ENCODE data around the gene HBB.

The HBB gene

DNA sequence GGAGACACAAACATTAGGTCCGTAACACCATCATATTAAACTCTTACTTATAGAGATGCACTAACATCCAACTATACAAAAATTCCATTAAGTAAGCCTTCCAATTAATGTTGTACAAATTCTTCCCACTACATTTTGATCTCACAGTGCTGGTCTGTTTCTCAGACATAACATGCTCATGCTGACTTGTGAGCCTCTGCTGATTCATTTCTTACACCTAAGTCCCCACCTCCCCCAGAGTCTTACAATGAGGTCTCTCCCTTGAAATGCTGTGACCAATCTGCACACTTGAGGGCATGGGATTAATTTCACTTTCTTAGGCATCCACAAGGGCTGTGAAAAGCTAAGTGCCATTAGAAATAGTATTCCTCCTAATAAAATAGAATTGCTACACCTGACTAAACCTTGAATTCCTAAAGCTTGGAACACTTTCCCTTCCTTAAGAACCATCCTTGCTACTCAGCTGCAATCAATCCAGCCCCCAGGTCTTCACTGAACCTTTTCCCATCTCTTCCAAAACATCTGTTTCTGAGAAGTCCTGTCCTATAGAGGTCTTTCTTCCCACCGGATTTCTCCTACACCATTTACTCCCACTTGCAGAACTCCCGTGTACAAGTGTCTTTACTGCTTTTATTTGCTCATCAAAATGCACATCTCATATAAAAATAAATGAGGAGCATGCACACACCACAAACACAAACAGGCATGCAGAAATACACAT lies 20.8 kb upstream of the HBB start:
- no peak for DNase-seq (ENCODE audit: extremely low read depth in 1 of 2, low read depth in 1 of 2)

DNA sequence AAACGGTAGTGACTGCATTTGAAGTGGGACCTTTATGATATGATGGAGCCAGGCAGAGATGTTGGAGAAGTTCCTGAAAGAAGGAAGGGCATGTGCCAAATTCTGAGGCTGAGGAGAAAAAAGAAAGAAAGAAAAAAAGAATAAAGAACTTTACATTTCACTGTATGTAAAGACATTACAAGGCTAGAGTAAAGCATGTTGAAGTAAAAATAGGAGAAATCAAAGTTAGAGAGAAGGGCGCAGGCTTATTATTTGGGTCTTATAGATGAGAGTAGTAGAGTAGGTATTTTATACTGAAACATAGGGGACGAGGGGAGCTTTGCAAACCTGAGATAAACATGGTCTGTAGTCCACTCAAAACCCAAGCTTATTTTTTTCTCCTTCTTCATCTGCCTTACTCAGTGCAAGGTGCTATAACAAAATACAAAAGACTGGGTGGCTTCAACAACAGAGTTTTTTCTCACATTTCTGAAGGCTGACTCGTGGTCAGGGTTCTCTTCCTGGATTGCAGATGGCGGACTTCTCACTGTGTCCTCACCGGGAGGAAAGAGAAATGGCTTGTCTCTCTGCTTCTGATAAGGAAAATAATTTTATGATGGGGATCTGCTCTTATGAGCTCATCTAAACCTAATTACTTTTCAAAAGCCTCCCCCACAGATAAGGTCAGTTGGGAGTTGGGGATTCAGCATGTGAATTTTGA lies 20.1 kb upstream of the HBB start:
- DNase-seq (ENCODE audit: extremely low read depth in 1 of 2, low read depth in 1 of 2) = no peak

DNA sequence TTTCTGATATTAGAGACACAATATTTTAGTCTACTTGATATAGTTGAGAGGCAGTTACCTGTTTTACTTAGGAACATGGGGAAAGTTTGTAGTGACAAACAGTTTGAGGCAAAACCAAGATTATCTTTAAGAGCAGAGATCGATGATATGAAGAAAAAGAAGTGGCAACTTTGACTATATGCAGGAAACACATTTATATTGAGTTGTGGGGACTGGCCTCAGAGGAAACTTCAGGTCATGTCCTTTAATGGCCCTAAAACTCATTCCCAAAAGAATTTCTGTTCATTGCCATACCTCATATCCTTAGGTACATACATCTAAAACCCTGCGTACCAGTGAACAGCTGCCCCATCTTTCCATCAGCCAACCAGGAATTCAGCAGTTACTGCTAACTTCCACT lies 18.3 kb upstream of the HBB start:
- no peak for DNase-seq (ENCODE audit: extremely low read depth in 1 of 2, low read depth in 1 of 2)

DNA sequence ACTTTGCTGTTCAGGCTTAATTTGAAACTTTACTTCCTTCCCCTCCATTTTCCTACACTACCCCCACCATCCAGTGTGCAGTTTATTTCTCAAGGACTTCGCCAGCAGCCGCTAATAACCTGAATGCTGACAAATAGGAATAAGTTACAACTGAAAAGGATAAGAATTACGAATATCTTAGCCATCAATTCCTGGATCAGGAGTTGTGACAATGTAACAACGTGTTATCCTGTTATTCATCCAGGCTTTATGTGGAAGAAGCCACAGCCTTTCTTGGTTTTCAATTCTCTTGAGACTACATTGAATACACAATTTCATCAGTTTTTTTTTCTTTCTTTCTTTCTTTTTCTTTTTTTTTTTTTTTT lies 16.9 kb upstream of the HBB start:
- DNase-seq (ENCODE audit: extremely low read depth in 1 of 2, low read depth in 1 of 2) = no peak

DNA sequence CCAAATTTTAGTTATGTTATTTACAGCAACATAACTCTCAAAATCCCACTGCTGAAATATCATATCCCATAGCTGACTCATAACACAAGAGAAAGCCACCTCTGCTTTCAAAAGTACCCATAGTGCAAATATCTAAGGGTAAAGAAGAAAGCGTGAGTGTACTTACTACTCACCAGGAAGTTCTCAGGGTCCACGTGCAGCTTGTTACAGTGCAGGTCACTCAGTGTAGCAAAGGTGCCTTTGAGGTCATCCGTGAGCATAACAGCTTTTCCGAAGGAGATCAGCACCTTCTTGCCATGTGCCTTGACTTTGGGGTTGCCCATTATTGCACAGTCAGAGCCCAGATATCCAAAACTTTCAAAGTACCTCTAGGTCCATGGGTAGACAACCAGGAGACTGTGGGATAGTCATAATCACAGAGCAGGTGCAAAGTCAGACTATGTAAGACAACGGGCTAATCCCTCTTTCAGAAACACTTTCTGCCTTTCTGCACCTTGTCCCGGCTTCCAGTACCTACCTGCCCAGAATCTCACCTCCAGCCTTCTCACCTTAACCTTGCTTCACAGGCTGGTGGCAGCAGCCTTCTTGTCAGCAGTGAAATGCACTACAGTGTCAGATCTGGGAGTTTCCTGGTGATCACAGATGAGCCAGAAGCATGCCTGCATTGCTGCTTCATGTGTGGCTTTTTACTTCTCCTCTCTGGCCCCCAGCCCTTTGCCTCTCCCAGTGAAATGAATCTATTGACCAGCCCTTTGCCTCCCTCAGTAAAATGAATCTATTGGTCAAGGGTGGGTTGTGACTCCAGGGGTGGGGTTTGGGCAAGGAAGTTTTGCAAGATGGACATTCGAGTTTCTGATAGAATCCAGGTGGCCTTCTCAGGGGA lies 16.3 kb upstream of the HBB start:
- DNase-seq (ENCODE audit: extremely low read depth in 1 of 2, low read depth in 1 of 2) = no peak

DNA sequence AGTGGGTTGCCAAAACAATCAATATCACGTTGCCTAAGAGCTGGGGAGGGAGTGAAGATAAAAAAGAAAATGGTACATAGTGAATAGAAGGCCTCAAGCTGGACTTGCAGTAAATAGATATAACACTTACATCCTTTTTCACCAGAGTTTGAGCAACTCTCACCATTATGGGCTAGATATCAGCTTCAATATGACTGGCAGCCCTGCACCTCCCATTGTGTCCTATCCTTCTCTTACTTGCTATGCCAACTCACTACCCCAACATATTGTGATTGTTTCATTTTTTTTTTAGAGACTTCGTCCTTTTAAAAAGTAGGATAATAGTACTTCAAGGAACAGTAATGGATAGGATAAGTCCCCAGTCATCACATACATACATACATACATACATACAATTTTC lies 15.3 kb upstream of the HBB start:
- no peak for DNase-seq (ENCODE audit: extremely low read depth in 1 of 2, low read depth in 1 of 2)

DNA sequence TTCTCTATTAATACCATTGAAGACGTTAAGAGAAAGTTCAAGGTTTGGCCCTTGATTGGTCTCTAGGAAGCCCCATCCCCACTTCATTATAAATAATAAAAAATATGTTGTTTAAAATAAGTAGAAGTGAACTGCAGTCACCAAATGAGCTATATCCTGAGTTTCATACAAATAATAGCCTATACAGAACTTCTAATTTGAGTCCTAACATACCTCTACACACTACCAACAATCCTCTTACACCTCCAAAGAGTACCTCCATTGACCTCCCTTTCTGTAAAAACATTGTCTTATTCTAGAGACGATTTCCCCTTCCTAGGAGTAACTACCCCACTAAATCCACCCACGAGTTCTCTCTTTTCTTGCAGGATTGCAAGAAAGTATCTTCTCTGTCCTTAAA lies 14.6 kb upstream of the HBB start:
- no peak for DNase-seq (ENCODE audit: extremely low read depth in 1 of 2, low read depth in 1 of 2)

DNA sequence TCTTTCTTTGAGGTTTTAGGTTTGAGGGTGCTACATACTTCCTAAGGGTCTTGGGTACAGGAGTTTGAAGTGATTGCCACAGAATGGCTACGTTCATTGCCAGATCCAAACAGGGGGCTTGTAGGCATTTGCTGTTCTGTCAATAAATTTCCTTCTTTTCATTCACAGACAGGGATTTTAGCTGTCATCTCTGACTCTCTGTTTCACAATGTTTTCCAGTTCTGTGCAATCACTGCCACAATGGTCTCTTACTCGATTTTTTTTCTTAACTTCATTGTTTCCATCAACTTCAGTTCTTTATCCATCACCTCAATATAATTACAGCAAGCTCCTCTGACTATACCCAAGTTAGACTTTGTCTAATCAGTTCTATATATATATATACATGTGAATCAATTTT lies 13.6 kb upstream of the HBB start:
- DNase-seq (ENCODE audit: extremely low read depth in 1 of 2, low read depth in 1 of 2) = no peak

DNA sequence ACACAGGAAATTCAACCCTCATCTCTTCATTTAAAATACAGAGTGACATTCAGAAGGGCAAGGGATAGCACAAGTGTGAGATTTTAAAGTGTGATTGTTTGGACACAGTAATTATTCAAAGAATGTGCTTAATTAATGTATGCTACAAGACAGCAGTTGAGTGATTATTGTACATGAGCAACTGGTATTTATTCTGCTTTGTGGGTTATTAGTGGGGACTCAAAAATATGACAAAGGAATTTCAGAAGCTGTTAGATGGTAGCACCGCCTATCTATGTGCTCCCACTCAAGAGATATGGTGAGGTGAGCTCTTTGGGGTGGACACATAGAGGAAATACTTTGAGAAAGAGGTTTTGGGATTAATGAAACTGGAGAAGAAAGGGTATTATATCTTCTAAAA lies 13.2 kb upstream of the HBB start:
- DNase-seq (ENCODE audit: extremely low read depth in 1 of 2, low read depth in 1 of 2) = no peak

DNA sequence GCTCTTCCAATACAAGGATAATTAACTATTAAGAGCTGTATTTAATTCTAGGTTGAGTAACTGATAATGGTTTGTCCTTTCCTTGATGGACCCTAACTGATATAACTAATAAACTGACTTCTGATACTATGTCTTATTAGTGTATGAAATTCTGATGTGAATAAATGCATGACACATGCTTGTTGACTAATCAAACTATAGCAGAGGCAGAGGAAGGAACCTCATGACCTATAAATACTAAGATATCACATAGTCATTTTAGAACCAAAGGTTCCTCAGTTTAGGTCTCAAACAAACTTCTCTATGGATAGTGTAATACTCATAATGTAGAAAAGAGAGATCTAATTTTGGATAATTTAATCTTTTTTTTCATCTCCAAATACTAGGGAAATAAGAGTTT lies 12.2 kb upstream of the HBB start:
- no peak for DNase-seq (ENCODE audit: extremely low read depth in 1 of 2, low read depth in 1 of 2)

DNA sequence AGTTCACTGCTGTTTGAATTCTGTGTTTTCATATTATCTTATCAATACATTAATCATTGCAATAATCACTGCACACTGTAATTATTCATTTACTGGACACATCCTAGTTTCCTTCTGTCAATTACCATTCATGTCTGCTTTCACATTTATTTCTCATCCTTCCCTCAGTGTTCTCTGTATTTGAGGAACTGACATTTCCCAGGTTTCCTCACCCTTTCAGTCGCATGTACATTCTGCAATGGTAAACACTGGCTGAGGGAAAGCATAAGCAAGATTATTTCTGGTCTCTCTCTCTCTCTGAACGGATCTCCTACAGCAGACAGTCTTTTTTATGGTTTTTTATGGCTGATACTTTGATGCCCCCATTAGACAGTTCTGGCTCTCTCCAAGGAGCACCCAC lies 11.6 kb upstream of the HBB start:
- no peak for DNase-seq (ENCODE audit: extremely low read depth in 1 of 2, low read depth in 1 of 2)

DNA sequence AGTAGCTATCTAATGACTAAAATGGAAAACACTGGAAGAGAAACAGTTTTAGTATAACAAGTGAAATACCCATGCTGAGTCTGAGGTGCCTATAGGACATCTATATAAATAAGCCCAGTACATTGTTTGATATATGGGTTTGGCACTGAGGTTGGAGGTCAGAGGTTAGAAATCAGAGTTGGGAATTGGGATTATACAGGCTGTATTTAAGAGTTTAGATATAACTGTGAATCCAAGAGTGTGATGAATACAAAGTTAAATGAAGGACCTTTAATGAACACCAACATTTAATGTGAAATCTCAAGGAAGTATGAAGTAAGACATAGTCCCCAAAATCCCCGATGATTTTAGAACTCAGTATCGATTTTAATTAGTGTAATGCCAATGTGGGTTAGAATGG lies 10.5 kb upstream of the HBB start:
- no peak for DNase-seq (ENCODE audit: extremely low read depth in 1 of 2, low read depth in 1 of 2)

DNA sequence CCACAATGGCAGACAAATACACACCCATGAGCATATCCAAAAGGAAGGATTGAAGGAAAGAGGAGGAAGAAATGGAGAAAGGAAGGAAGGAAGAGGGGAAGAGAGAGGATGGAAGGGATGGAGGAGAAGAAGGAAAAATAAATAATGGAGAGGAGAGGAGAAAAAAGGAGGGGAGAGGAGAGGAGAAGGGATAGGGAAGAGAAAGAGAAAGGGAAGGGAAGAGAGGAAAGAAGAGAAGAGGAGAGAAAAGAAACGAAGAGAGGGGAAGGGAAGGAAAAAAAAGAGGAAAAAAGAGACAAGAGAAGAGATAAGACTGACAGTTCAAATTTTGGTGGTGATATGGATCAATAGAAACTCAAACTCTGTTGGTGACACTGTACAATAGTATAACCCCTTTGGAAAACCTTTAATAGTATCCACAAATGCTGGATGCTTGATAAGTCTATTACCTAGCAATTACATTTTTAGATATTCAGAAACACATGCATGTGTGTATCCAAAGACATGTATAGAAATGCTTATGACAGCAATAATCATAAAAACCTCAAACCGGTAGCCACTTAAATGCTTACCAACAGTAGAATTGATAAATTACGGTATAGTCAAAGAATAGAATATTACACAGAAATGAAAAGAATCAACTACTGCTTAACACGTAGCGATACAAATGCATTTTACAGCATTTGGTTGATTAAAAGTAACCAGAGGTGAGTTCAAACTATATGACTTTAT lies 8.7 kb upstream of the HBB start:
- DNase-seq (ENCODE audit: extremely low read depth in 1 of 2, low read depth in 1 of 2) = no peak

DNA sequence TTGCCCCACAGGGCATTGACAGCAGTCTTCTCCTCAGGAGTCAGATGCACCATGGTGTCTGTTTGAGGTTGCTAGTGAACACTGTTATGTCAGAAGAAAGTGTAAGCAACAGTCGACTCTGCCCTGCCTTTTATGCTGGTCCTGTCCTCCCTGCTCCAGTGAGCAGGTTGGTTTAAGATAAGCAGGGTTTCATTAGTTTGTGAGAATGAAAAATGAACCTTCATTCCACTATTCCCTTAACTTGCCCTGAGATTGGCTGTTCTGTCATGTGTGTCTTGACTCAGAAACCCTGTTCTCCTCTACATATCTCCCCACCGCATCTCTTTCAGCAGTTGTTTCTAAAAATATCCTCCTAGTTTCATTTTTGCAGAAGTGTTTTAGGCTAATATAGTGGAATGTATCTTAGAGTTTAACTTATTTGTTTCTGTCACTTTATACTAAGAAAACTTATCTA lies 7.5 kb upstream of the HBB start, which contains the start of gene HBD:
Gene HBD (minus strand): TSS at position 103 of the 454 bp plus-strand sequence. CDS start 50 bp downstream, at position 53.
- DNase-seq (ENCODE audit: extremely low read depth in 1 of 2, low read depth in 1 of 2) = no peak

DNA sequence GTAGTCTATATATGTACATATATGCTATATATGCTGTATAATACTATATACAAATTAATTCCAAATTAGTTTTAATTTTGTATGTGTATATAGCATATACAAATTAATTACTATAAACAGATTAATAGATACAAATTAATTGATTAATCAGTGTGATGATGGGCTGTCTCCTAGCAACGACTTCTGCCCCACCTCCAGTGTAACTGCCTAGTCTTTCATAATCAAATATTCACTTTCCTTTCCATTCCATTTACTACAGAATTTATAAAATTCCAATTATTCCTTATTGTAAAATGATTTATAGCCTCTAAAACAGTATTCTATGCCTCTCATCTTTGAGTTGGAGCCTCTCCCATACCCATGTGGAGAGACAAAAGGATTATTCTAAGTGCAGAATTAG lies 6.4 kb upstream of the HBB start:
- DNase-seq (ENCODE audit: extremely low read depth in 1 of 2, low read depth in 1 of 2) = no peak

DNA sequence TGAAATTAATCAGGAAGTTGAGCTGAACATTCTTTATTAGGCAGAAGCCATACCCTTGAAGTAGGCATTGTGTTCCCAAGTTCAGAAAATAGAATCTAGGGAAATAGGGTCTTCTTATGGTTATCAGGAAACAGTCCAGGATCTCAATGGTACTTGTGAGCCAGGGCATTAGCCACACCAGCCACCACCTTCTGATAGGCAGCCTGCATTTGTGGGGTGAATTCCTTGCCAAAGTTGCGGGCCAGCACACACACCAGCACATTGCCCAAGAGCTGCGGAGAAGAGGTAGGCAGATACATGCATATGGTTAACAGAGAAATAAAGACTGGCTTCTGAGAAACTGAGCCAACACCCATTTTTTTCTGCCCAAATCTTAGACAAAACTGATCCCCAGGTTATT lies 6.0 kb upstream of the HBB start:
- DNase-seq (ENCODE audit: extremely low read depth in 1 of 2, low read depth in 1 of 2) = no peak

DNA sequence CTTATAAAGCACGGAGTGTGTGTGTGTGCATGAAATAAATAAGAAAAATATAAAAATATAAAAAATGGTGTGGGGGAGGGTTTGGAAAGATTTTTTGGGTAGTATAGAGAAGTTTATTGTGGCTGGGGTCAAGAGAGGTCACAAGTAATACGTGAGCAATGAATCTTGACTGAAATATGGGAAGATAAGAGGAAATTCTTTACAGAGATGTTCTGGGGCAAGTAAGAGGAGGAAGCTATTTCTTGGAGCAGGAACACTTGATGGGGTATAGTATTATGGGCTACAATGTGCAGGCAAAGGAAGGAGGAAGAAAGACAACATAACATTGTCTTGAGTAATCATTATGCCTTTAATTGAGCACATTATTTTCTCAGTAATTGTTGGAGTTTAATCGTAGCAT lies 5.3 kb upstream of the HBB start:
- no peak for DNase-seq (ENCODE audit: extremely low read depth in 1 of 2, low read depth in 1 of 2)

DNA sequence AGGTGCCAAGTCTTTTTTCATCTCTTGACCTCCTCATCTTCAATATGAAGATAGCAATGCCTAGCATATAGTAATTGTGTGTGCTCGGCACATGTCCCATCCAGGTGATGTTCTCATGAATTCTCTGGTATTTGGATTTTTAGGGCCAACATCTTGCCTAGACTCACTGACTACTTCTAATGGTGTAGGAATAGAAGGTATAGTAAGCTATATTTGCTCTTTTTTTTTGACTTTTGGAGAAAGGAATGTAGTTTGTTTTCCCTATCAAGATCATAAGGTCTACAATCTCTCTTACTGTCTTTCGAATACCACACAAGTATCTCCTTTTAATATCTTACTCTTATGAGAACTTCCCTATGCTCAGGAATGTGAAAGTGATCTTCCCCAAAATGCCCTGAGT lies 4.2 kb upstream of the HBB start:
- no peak for DNase-seq (ENCODE audit: extremely low read depth in 1 of 2, low read depth in 1 of 2)

DNA sequence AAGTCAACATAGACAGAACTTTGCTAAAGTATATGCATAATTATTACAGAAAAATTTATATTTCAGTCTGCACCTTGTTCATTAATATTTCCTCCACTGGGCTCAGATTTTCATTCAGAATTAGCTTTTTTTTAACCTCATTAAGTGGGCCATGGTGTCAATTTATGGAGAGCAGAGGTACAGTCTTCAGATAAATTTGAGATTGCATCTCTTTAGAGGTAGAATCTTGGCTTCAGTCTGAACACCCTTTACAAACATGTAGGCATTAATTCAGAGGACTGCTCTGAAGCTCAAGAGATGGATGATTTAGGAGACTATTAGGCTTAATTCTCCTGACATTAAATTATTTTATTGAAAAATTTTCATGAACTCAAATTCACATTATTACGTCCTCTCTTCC lies 3.4 kb upstream of the HBB start:
- no peak for DNase-seq (ENCODE audit: extremely low read depth in 1 of 2, low read depth in 1 of 2)

DNA sequence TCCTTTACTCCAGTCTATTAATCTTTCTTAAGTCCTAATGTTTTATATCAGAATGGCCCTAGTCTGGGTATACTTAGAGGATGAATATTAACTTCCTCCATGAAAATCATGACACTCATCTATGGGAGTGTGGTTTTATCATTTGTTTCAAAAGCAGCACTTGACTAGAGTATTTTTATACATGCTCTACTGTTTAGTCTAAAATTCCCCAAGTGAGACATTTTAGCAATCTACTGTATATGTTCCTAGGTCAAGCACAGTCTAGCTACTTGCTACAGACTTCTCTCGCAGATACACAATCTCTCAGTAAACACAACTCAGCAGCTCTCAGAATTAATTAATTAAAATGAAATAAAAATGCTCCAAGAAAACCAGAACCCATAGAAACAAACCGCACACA lies 2.9 kb upstream of the HBB start:
- DNase-seq (ENCODE audit: extremely low read depth in 1 of 2, low read depth in 1 of 2) = no peak

DNA sequence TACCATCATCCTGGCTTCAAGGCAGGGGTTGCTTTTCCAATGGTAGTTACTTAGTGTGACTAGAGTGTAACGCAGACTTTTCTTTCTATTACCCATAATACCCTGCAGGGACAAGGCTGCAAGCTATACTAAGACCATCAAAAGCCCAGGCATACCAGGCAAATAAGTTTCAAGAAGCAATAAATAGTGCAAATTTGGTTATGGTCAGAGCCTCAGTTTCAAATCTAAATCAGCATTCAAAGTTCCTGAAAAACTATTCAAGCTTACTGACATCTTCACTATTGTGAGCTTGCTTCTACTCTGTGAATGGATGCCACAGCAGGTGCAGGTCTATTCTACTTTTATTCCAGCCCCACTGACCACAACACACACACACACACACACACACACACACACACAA lies 2.5 kb upstream of the HBB start:
- DNase-seq (ENCODE audit: extremely low read depth in 1 of 2, low read depth in 1 of 2) = no peak

Data from activated CD8-positive, alpha-beta memory T cell treated with anti-CD3 and anti-CD28 coated beads for 1 hour (primary cell).